Measurements from ENCODE around the gene INVS.

GRCh38 chr9:100096378-100096916, 2.6 kb upstream of the INVS start:
- TF ChIP-seq CTCF (IDR thresholded peaks at IDR 0.05; ENCODE audit: low read length) = no peak
- TF ChIP-seq EZH2 (IDR thresholded peaks at IDR 0.05; ENCODE audit: borderline replicate concordance, low read length) = no peak

Measured in OCI-LY1 (cell line).